Loucy (cell line): ENCODE results near the gene CFAP100.
A peak's percentile ranks its signal among the peaks of the same experiment; 100 is the strongest.

ENCODE experiments used
- H2AFZ ChIP-seq: fragments of 200-600 bp; sonication (generic); 2 replicates; pipeline ENCODE4 v1.6.0; 2016; ENCODE audit warnings: antibody characterized with exemption, mild to moderate bottlenecking, low read length, moderate library complexity
- H3F3A ChIP-seq: fragments of 200-600 bp; 2 replicates; pipeline ENCODE4 v1.6.0; 2016; ENCODE audit warnings: antibody characterized with exemption, low read depth, mild to moderate bottlenecking
- H3K27me3 ChIP-seq: fragments of 200-600 bp; sonication (generic); 2 replicates; pipeline ENCODE4 v1.6.1; 2014; ENCODE audit warnings: low read length, mild to moderate bottlenecking; ENCODE audit not compliant: insufficient read depth, poor library complexity, severe bottlenecking
- H3K36me3 ChIP-seq: fragments of 200-600 bp; sonication (generic); 2 replicates; pipeline ENCODE4 v1.6.1; 2016; ENCODE audit warnings: low read length; ENCODE audit not compliant: insufficient read depth
- H3K4me1 ChIP-seq: fragments of 200-600 bp; sonication (generic); 2 replicates; pipeline ENCODE4 v1.5.1; 2014; ENCODE audit warnings: low read length, mild to moderate bottlenecking; ENCODE audit not compliant: insufficient read depth, poor library complexity, severe bottlenecking
- H3K4me2 ChIP-seq: fragments of 200-600 bp; sonication (generic); 2 replicates; pipeline ENCODE4 v1.6.0; 2014; ENCODE audit warnings: antibody characterized with exemption, low read length, low read depth, mild to moderate bottlenecking; ENCODE audit not compliant: poor library complexity, severe bottlenecking
- H3K4me3 ChIP-seq: fragments of 200-600 bp; sonication (generic); 2 replicates; pipeline ENCODE4 v1.5.1; 2014; ENCODE audit warnings: low read length, mild to moderate bottlenecking, mixed read lengths; ENCODE audit not compliant: poor library complexity, severe bottlenecking
- H3K79me2 ChIP-seq: fragments of 200-600 bp; sonication (generic); 2 replicates; pipeline ENCODE4 v1.6.1; 2014; ENCODE audit warnings: low read length; ENCODE audit not compliant: insufficient read depth
- H3K9ac ChIP-seq: fragments of 200-600 bp; sonication (generic); 2 replicates; pipeline ENCODE4 v1.6.0; 2014; ENCODE audit warnings: mild to moderate bottlenecking, low read depth, low read length, moderate library complexity; ENCODE audit not compliant: poor library complexity, severe bottlenecking
- H3K9me2 ChIP-seq: fragments of 200-600 bp; sonication (generic); replicated peaks from 2 replicates; pipeline ENCODE4 v1.6.1; 2016; ENCODE audit warnings: low read depth, low read length, mixed read lengths
- H3K9me3 ChIP-seq: fragments of 200-600 bp; sonication (generic); 2 replicates; pipeline ENCODE4 v1.6.1; 2014; ENCODE audit warnings: mild to moderate bottlenecking, antibody characterized with exemption, low read length, low read depth; ENCODE audit not compliant: insufficient read depth
- H4K20me1 ChIP-seq: fragments of 200-600 bp; sonication (generic); 2 replicates; pipeline ENCODE4 v1.6.0; 2014; ENCODE audit warnings: antibody characterized with exemption, low read length, mild to moderate bottlenecking; ENCODE audit not compliant: insufficient read depth, poor library complexity, severe bottlenecking
- EZH2phosphoT487 ChIP-seq: fragments of 200-600 bp; IDR thresholded peaks from 2 replicates; pipeline ENCODE4 v1.6.1; 2018; ENCODE audit warnings: antibody characterized with exemption, mild to moderate bottlenecking, moderate library complexity, borderline replicate concordance
- TF ChIP-seq, protein P1 (sequence below): fragments of 200-600 bp; sonication (generic); conservative IDR thresholded peaks from 2 replicates; pipeline ENCODE4 v1.5.1; 2014; ENCODE audit warnings: mild to moderate bottlenecking, antibody characterized with exemption, low read length

CFAP100 gene

DNA sequence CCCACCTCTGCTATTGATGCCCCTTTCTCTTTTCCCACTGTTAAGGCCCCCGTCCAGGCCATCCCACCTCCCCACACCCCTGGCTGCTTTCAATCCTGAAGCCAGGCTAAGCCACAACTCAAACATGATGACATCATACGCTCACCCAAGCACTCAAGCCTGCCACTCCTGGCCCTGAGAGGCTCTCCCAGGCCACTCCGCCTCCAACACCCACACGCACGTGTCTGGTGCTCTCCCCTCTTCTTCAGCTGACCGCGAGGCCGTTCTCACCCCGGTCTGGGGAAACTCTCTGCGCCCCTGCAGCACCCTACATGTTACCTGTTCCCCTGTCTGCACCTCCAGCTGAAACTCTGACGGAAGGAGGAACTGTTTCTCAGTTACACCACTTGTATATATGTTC, 74.8 kb downstream of the CFAP100 start:
- Histone ChIP-seq H3K27me3 (no peaks in the 10 kb centered on the region), H3K9ac (peak overlapping the region; percentile 1), H3K4me2 (peak overlapping the region; percentile 94), H3K4me1 (peaks cover 66% of the 10 kb centered on the region), H2AFZ (no peak overlapping the region), H3K36me3 (peaks cover 65% of the 10 kb centered on the region), H3K4me3 (peak overlapping the region; percentile 5), H4K20me1 (peaks cover 90% of the 10 kb centered on the region), H3K9me2 (no peaks in the 10 kb centered on the region), H3K9me3 (no peaks in the 10 kb centered on the region), H3F3A (no peaks in the 10 kb centered on the region), H3K79me2 (peaks cover 100% of the 10 kb centered on the region)
- TF ChIP-seq EZH2phosphoT487: no peak
- TF ChIP-seq, protein P1, sequence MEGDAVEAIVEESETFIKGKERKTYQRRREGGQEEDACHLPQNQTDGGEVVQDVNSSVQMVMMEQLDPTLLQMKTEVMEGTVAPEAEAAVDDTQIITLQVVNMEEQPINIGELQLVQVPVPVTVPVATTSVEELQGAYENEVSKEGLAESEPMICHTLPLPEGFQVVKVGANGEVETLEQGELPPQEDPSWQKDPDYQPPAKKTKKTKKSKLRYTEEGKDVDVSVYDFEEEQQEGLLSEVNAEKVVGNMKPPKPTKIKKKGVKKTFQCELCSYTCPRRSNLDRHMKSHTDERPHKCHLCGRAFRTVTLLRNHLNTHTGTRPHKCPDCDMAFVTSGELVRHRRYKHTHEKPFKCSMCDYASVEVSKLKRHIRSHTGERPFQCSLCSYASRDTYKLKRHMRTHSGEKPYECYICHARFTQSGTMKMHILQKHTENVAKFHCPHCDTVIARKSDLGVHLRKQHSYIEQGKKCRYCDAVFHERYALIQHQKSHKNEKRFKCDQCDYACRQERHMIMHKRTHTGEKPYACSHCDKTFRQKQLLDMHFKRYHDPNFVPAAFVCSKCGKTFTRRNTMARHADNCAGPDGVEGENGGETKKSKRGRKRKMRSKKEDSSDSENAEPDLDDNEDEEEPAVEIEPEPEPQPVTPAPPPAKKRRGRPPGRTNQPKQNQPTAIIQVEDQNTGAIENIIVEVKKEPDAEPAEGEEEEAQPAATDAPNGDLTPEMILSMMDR: no peak

GRCh38 chr3:126472277-126473006, 77.7 kb downstream of the CFAP100 start:
- H3K4me2 ChIP-seq: peak overlapping the region; percentile 94
- peaks cover 75% of the 10 kb centered on the region for H4K20me1 ChIP-seq
- no peak for TF ChIP-seq EZH2phosphoT487
- TF ChIP-seq, protein P1: peak; percentile 33
- peaks cover 1% of the 10 kb centered on the region; the same call in 1 of the 2 replicates for H3F3A ChIP-seq
- peak overlapping the region; percentile 81 for H3K4me3 ChIP-seq
- peaks cover 42% of the 10 kb centered on the region for H3K36me3 ChIP-seq
- peaks cover 77% of the 10 kb centered on the region for H3K79me2 ChIP-seq
- H3K9me2 ChIP-seq: no peaks in the 10 kb centered on the region
- H3K9ac ChIP-seq: peak overlapping the region; percentile 90
- H3K4me1 ChIP-seq: peaks cover 66% of the 10 kb centered on the region
- no peak overlapping the region for H2AFZ ChIP-seq
- no peaks in the 10 kb centered on the region for H3K9me3 ChIP-seq
- no peaks in the 10 kb centered on the region for H3K27me3 ChIP-seq

- H3K79me2 ChIP-seq: peaks cover 66% of the 10 kb centered on the region
- peak overlapping the region; percentile 81 for H3K4me3 ChIP-seq
- TF ChIP-seq, protein P1: no peak
- TF ChIP-seq EZH2phosphoT487: no peak
- no peaks in the 10 kb centered on the region for H3K27me3 ChIP-seq
- peak overlapping the region; percentile 94 for H3K4me2 ChIP-seq
- H2AFZ ChIP-seq: no peak overlapping the region
- peaks cover 57% of the 10 kb centered on the region for H3K4me1 ChIP-seq
- peaks cover 64% of the 10 kb centered on the region for H4K20me1 ChIP-seq
- H3K9me3 ChIP-seq: no peaks in the 10 kb centered on the region
- H3F3A ChIP-seq: peaks cover 4% of the 10 kb centered on the region; the same call in 1 of the 2 replicates
- peaks cover 31% of the 10 kb centered on the region for H3K36me3 ChIP-seq
- no peaks in the 10 kb centered on the region for H3K9me2 ChIP-seq
- peak overlapping the region; percentile 90 for H3K9ac ChIP-seq
Measured at GRCh38 chr3:126473292-126474168, 78.8 kb downstream of the CFAP100 start.
